WTC11 (cell line): Measurements from ENCODE around the gene HPCA.

Experiments
- CREB1 ChIP-seq: sonication (generic); formaldehyde crosslinking; IDR thresholded peaks from 2 replicates; pipeline ENCODE4 v1.8.0; 2023; ENCODE audit warnings: mild to moderate bottlenecking, missing genetic modification reagents
- CTCF ChIP-seq: fragments of 200-600 bp; IDR thresholded peaks from 2 replicates; pipeline ENCODE4 v1.8.0; 2022; ENCODE audit warnings: antibody characterized with exemption
- ELF4 ChIP-seq: sonication (generic); formaldehyde crosslinking; IDR thresholded peaks from 2 replicates; pipeline ENCODE4 v1.8.1; 2022; ENCODE audit warnings: low read depth, mild to moderate bottlenecking, moderate library complexity, missing genetic modification reagents
- ETV6 ChIP-seq: sonication (generic); formaldehyde crosslinking; IDR thresholded peaks from 2 replicates; pipeline ENCODE4 v1.8.1; 2022; ENCODE audit warnings: mild to moderate bottlenecking, missing genetic modification reagents
- NFE2L1 ChIP-seq: sonication (generic); formaldehyde crosslinking; IDR thresholded peaks from 2 replicates; pipeline ENCODE4 v1.8.1; 2023; ENCODE audit warnings: missing genetic modification reagents
- PREB ChIP-seq: sonication (generic); formaldehyde crosslinking; IDR thresholded peaks from 2 replicates; pipeline ENCODE4 v1.8.1; 2022; ENCODE audit warnings: mild to moderate bottlenecking, missing genetic modification reagents, moderate library complexity, borderline replicate concordance
- RORB ChIP-seq: fragments of 250-450 bp; sonication (Bioruptor Pico); IDR thresholded peaks from 2 replicates; pipeline ENCODE4 v1.9.0; 2021; ENCODE audit warnings: mild to moderate bottlenecking
- ZNF263 ChIP-seq: sonication (generic); formaldehyde crosslinking; IDR thresholded peaks from 2 replicates; pipeline ENCODE4 v1.8.1; 2022; ENCODE audit warnings: low read depth, mild to moderate bottlenecking, moderate library complexity, missing genetic modification reagents
- ZNF671 ChIP-seq: fragments of 250-450 bp; sonication (Bioruptor Pico); IDR thresholded peaks from 2 replicates; pipeline ENCODE4 v1.8.0; 2021; ENCODE audit warnings: mild to moderate bottlenecking
- TF ChIP-seq, protein P1 (sequence below): sonication (generic); formaldehyde crosslinking; IDR thresholded peaks from 2 replicates; pipeline ENCODE4 v1.8.1; 2022; ENCODE audit warnings: missing genetic modification reagents, borderline replicate concordance

- TF ChIP-seq RORB (no peak), CTCF (no peak), CREB1 (CRISPR knock-in tag) (no peak), ELF4 (CRISPR knock-in tag) (no peak), PREB (CRISPR knock-in tag) (no peak), ZNF263 (CRISPR knock-in tag) (no peak), ETV6 (CRISPR knock-in tag) (no peak), NFE2L1 (CRISPR knock-in tag) (no peak), ZNF671 (CRISPR knock-in tag) (no peak)
- TF ChIP-seq, protein P1, sequence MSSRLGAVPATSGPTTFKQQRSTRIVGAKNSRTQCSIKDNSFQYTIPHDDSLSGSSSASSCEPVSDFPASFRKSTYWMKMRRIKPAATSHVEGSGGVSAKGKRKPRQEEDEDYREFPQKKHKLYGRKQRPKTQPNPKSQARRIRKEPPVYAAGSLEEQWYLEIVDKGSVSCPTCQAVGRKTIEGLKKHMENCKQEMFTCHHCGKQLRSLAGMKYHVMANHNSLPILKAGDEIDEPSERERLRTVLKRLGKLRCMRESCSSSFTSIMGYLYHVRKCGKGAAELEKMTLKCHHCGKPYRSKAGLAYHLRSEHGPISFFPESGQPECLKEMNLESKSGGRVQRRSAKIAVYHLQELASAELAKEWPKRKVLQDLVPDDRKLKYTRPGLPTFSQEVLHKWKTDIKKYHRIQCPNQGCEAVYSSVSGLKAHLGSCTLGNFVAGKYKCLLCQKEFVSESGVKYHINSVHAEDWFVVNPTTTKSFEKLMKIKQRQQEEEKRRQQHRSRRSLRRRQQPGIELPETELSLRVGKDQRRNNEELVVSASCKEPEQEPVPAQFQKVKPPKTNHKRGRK (CRISPR knock-in tag): no peak
Observed at GRCh38 chr1:32902535-32902920, 16.2 kb downstream of the HPCA start.
